ENCODE data around the gene TSSK2.

Gene TSSK2

GRCh38 chr22:19178657-19179496, 47.8 kb downstream of the TSSK2 start, which contains the start of gene SLC25A1 (continued):
- TF ChIP-seq SCRT2 (tag by site-specific recombination; IDR thresholded peaks at IDR 0.05) (no peak), ZFP69B (tag by site-specific recombination; IDR thresholded peaks at IDR 0.05) (no peak), ZNF654 (tag by site-specific recombination; IDR thresholded peaks at IDR 0.05; ENCODE audit: low read depth) (no peak), SP3 (tag by site-specific recombination; IDR thresholded peaks at IDR 0.05) (peak; percentile 61), ZNF677 (tag by site-specific recombination; IDR thresholded peaks at IDR 0.05) (no peak), ZSCAN30 (tag by site-specific recombination; IDR thresholded peaks at IDR 0.05) (peak; percentile 34; the same call in 1 of the 2 replicates), ZNF830 (tag by site-specific recombination; IDR thresholded peaks at IDR 0.05; ENCODE audit: low read depth) (no peak), ZNF211 (tag by site-specific recombination; IDR thresholded peaks at IDR 0.05; ENCODE audit: low read depth) (no peak), ZBTB49 (tag by site-specific recombination; IDR thresholded peaks at IDR 0.05; ENCODE audit: low read depth) (no peak), ZSCAN16 (tag by site-specific recombination; IDR thresholded peaks at IDR 0.05) (no peak), ZNF416 (tag by site-specific recombination; IDR thresholded peaks at IDR 0.05) (no peak), ZNF610 (tag by site-specific recombination; IDR thresholded peaks at IDR 0.05; ENCODE audit: borderline replicate concordance) (peak; percentile 92), HIC1 (tag by site-specific recombination; IDR thresholded peaks at IDR 0.05) (no peak)

GRCh38 chr22:19179497-19180048, 48.5 kb downstream of the TSSK2 start:
- no peaks in the 10 kb centered on the region; the same call in 1 of the 2 replicates for H3K4me1 ChIP-seq (ENCODE audit: control insufficient read depth, insufficient read depth, low read length)
- ChIA-PET CTCF (interaction anchor here (0.5 to 3.0 kb wide), 31 partner anchors 8 to 524 kb away, joined by 3 to 18 read pairs (median 4); partner anchors contain the start of gene ESS2), POLR2A (interaction anchor here (1.1 to 3.2 kb wide), 12 partner anchors 13 to 299 kb away, joined by 3 to 26 read pairs (median 6); partner anchors contain the start of genes CDC45, CLTCL1, DGCR2 and ESS2)
- H3K27ac ChIP-seq (ENCODE audit: extremely low read depth, low read depth, low read length): peak overlapping the region; percentile 71
- TF ChIP-seq ZBTB20 (tag by site-specific recombination; IDR thresholded peaks at IDR 0.05) (no peak), ZSCAN30 (tag by site-specific recombination; IDR thresholded peaks at IDR 0.05) (peak; percentile 24; the same call in 1 of the 2 replicates), ZNF654 (tag by site-specific recombination; IDR thresholded peaks at IDR 0.05; ENCODE audit: low read depth) (peak; percentile 69), ZBTB17 (tag by site-specific recombination; IDR thresholded peaks at IDR 0.05) (peak; percentile 5; the same call in 1 of the 2 replicates), ZFHX2 (tag by site-specific recombination; conservative IDR thresholded peaks at IDR 0.05) (peak; percentile 55; the same call in 1 of the 2 replicates), ZNF2 (tag by site-specific recombination; IDR thresholded peaks at IDR 0.05) (peak; percentile 76), ZNF202 (tag by site-specific recombination; IDR thresholded peaks at IDR 0.05; ENCODE audit: borderline replicate concordance) (no peak), BCL11B (tag by site-specific recombination; IDR thresholded peaks at IDR 0.05; ENCODE audit: low read depth) (0 out of 2 replicates have a peak, but pooled peaks have one; percentile 7), ZNF610 (tag by site-specific recombination; IDR thresholded peaks at IDR 0.05; ENCODE audit: borderline replicate concordance) (no peak), ZFP69B (tag by site-specific recombination; IDR thresholded peaks at IDR 0.05) (peak; percentile 98), EGR2 (tag by site-specific recombination; IDR thresholded peaks at IDR 0.05; ENCODE audit: low read depth) (peak; percentile 46; the same call in 1 of the 2 replicates), ZNF335 (tag by site-specific recombination; conservative IDR thresholded peaks at IDR 0.05) (peak; percentile 99), ZNF514 (tag by site-specific recombination; IDR thresholded peaks at IDR 0.05) (no peak), ZNF302 (tag by site-specific recombination; IDR thresholded peaks at IDR 0.05; ENCODE audit: low read depth) (no peak), ZNF692 (tag by site-specific recombination; IDR thresholded peaks at IDR 0.05) (peak; percentile 98), GLIS1 (tag by site-specific recombination; IDR thresholded peaks at IDR 0.05) (0 out of 2 replicates have a peak, but pooled peaks have one; percentile 6), ZNF768 (tag by site-specific recombination; IDR thresholded peaks at IDR 0.05) (peak; percentile 76; the same call in 1 of the 2 replicates), CTCF (tag by site-specific recombination; IDR thresholded peaks at IDR 0.05) (peak; percentile 76)
- peaks cover 0 to 32% of the 10 kb centered on the region in 2 experiments; a peak in 1 of 3 replicates for H3K36me3 ChIP-seq (ENCODE audit: control insufficient read depth in 2 of 2, insufficient read depth in 1 of 2, low read length in 2 of 2)
- no peaks in the 10 kb centered on the region for H3K9me3 ChIP-seq (ENCODE audit: control insufficient read depth, insufficient read depth, low read depth, low read length)
- peak overlapping the region; percentile 82 for H3K4me3 ChIP-seq (ENCODE audit: low read depth, low read length)
